Measurements from ENCODE around the gene GATM. TPM values are rescaled to one million over a fixed set of nuclear protein-coding genes. Genes with fewer than 3 reads are reported as not detected.

The GATM gene
- total RNA-seq, 1 donor from 2014 or later, result 0.30 TPM

- DNase-seq (ENCODE audit: low spot score), result no peak
- H3K9me3 Mint-ChIP-seq (ENCODE audit: low read depth), result no peaks in the 10 kb centered on the region
- no peak overlapping the region for H3K27ac Mint-ChIP-seq (ENCODE audit: unreplicated experiment)
- no peaks in the 10 kb centered on the region for H3K4me1 Mint-ChIP-seq (ENCODE audit: low read depth)
- H3K36me3 Mint-ChIP-seq (ENCODE audit: low read depth), result no peaks in the 10 kb centered on the region
- H3K4me3 Mint-ChIP-seq (ENCODE audit: unreplicated experiment), result no peak overlapping the region
- H3K27me3 Mint-ChIP-seq (ENCODE audit: low read depth), result peaks cover 11% of the 10 kb centered on the region
- TF ChIP-seq CTCF (IDR thresholded peaks at IDR 0.05), result no peak
Observed at GRCh38 chr15:45333550-45333949, 44.8 kb downstream of the GATM start.

- Mint-ChIP-seq H3K4me3 (ENCODE audit: unreplicated experiment) (no peak overlapping the region), H3K4me1 (ENCODE audit: low read depth) (no peaks in the 10 kb centered on the region), H3K9me3 (ENCODE audit: low read depth) (no peaks in the 10 kb centered on the region), H3K27me3 (ENCODE audit: low read depth) (peaks cover 16% of the 10 kb centered on the region), H3K36me3 (ENCODE audit: low read depth) (no peaks in the 10 kb centered on the region), H3K27ac (ENCODE audit: unreplicated experiment) (no peak overlapping the region)
- no peak for TF ChIP-seq CTCF (IDR thresholded peaks at IDR 0.05)
- DNase-seq (ENCODE audit: low spot score), result no peak
Observed at GRCh38 chr15:45332694-45333093, 45.6 kb downstream of the GATM start.

- H3K27me3 Mint-ChIP-seq (ENCODE audit: low read depth), result peaks cover 20% of the 10 kb centered on the region
- DNase-seq (ENCODE audit: low spot score), result no peak
- H3K9me3 Mint-ChIP-seq (ENCODE audit: low read depth), result no peaks in the 10 kb centered on the region
- H3K4me1 Mint-ChIP-seq (ENCODE audit: low read depth), result no peaks in the 10 kb centered on the region
- H3K36me3 Mint-ChIP-seq (ENCODE audit: low read depth), result no peaks in the 10 kb centered on the region
- H3K4me3 Mint-ChIP-seq (ENCODE audit: unreplicated experiment), result no peak overlapping the region
- no peak overlapping the region for H3K27ac Mint-ChIP-seq (ENCODE audit: unreplicated experiment)
- no peak for TF ChIP-seq CTCF (IDR thresholded peaks at IDR 0.05)
Observed at GRCh38 chr15:45331972-45332371, 46.4 kb downstream of the GATM start.

GRCh38 chr15:45328663-45329062 is 49.7 kb downstream of the GATM start:
- Mint-ChIP-seq H3K4me1 (ENCODE audit: low read depth) (no peaks in the 10 kb centered on the region), H3K27ac (ENCODE audit: unreplicated experiment) (no peak overlapping the region), H3K9me3 (ENCODE audit: low read depth) (no peaks in the 10 kb centered on the region), H3K4me3 (ENCODE audit: unreplicated experiment) (no peak overlapping the region), H3K36me3 (ENCODE audit: low read depth) (no peaks in the 10 kb centered on the region), H3K27me3 (ENCODE audit: low read depth) (peaks cover 32% of the 10 kb centered on the region)
- no peak for TF ChIP-seq CTCF (IDR thresholded peaks at IDR 0.05)
- no peak for DNase-seq (ENCODE audit: low spot score)

- TF ChIP-seq CTCF (IDR thresholded peaks at IDR 0.05), result no peak
- Mint-ChIP-seq H3K9me3 (ENCODE audit: low read depth) (no peaks in the 10 kb centered on the region), H3K27me3 (ENCODE audit: low read depth) (peaks cover 29% of the 10 kb centered on the region), H3K36me3 (ENCODE audit: low read depth) (no peaks in the 10 kb centered on the region), H3K4me1 (ENCODE audit: low read depth) (no peaks in the 10 kb centered on the region), H3K4me3 (ENCODE audit: unreplicated experiment) (no peak overlapping the region), H3K27ac (ENCODE audit: unreplicated experiment) (no peak overlapping the region)
- DNase-seq (ENCODE audit: low spot score), result no peak
Observed at GRCh38 chr15:45326741-45327140, 51.6 kb downstream of the GATM start.
